ENCODE measurements around the gene PTPN5.

PTPN5 gene

GRCh38 chr11:18743900-18744514 lies 47.6 kb downstream of the PTPN5 start:
- no peak for DNase-seq
- Histone ChIP-seq H3K9me3 (no peaks in the 10 kb centered on the region), H3K27me3 (no peaks in the 10 kb centered on the region), H3K4me3 (ENCODE audit: low read depth, low read length) (no peak overlapping the region), H3K36me3 (no peaks in the 10 kb centered on the region), H3K4me1 (no peaks in the 10 kb centered on the region)
- no peak for TF ChIP-seq CTCF (IDR thresholded peaks at IDR 0.05; ENCODE audit: low read depth, low read length)

GRCh38 chr11:18743365-18743764 lies 48.2 kb downstream of the PTPN5 start:
- H3K9me3 ChIP-seq = no peaks in the 10 kb centered on the region
- H3K27me3 ChIP-seq = no peaks in the 10 kb centered on the region
- DNase-seq = no peak
- H3K36me3 ChIP-seq = no peaks in the 10 kb centered on the region
- no peak overlapping the region for H3K4me3 ChIP-seq (ENCODE audit: low read depth, low read length)
- no peaks in the 10 kb centered on the region for H3K4me1 ChIP-seq
- TF ChIP-seq CTCF (IDR thresholded peaks at IDR 0.05; ENCODE audit: low read depth, low read length) = no peak

- TF ChIP-seq CTCF (IDR thresholded peaks at IDR 0.05; ENCODE audit: low read depth, low read length) = no peak
- Histone ChIP-seq H3K4me1 (no peaks in the 10 kb centered on the region), H3K4me3 (ENCODE audit: low read depth, low read length) (no peak overlapping the region), H3K27me3 (no peaks in the 10 kb centered on the region), H3K9me3 (no peaks in the 10 kb centered on the region), H3K36me3 (no peaks in the 10 kb centered on the region)
- DNase-seq = no peak
Observed at GRCh38 chr11:18741783-18742182, 49.8 kb downstream of the PTPN5 start.

- no peaks in the 10 kb centered on the region for H3K27me3 ChIP-seq
- no peak for DNase-seq
- H3K4me1 ChIP-seq = no peaks in the 10 kb centered on the region
- H3K9me3 ChIP-seq = no peaks in the 10 kb centered on the region
- no peaks in the 10 kb centered on the region for H3K36me3 ChIP-seq
- no peak for TF ChIP-seq CTCF (IDR thresholded peaks at IDR 0.05; ENCODE audit: low read depth, low read length)
- no peak overlapping the region for H3K4me3 ChIP-seq (ENCODE audit: low read depth, low read length)
Observed at GRCh38 chr11:18739685-18740084, 51.9 kb downstream of the PTPN5 start.

- Histone ChIP-seq H3K36me3 (no peaks in the 10 kb centered on the region), H3K4me1 (no peaks in the 10 kb centered on the region), H3K9me3 (no peaks in the 10 kb centered on the region), H3K27me3 (no peaks in the 10 kb centered on the region), H3K4me3 (ENCODE audit: low read depth, low read length) (no peak overlapping the region)
- no peak for DNase-seq
- no peak for TF ChIP-seq CTCF (IDR thresholded peaks at IDR 0.05; ENCODE audit: low read depth, low read length)
Observed at GRCh38 chr11:18737642-18738041, 54.0 kb downstream of the PTPN5 start.

- Histone ChIP-seq H3K9me3 (no peaks in the 10 kb centered on the region), H3K36me3 (no peaks in the 10 kb centered on the region), H3K4me3 (ENCODE audit: low read depth, low read length) (no peak overlapping the region), H3K4me1 (no peaks in the 10 kb centered on the region), H3K27me3 (no peaks in the 10 kb centered on the region)
- DNase-seq = no peak
- TF ChIP-seq CTCF (IDR thresholded peaks at IDR 0.05; ENCODE audit: low read depth, low read length) = no peak
Observed at GRCh38 chr11:18736590-18737148, 54.9 kb downstream of the PTPN5 start.
